Mucosa of rectum (tissue), 2 donors: Measurements from ENCODE around the gene FOXN3.
"Not testable (repeated sequence)": the region's sequence is repeated elsewhere in the genome, so short reads cannot be mapped to it uniquely, and the experiment has no call there.

Source experiments
- H3K27ac ChIP-seq, 2 donors: one replicate each; pipeline ENCODE4 v1.7.0; 2013; ENCODE audit warnings: inconsistent platforms in 2 of 2, low read depth in 2 of 2, low read length in 2 of 2
- H3K27me3 ChIP-seq, 2 donors: one replicate each; pipeline ENCODE4 v1.7.0; 2013; ENCODE audit warnings: low read length in 2 of 2; ENCODE audit not compliant: control insufficient read depth in 2 of 2, insufficient read depth in 2 of 2
- H3K36me3 ChIP-seq, 2 donors: one replicate each; pipeline ENCODE4 v1.7.0; 2013; ENCODE audit warnings: low read length in 2 of 2; ENCODE audit not compliant: control insufficient read depth in 2 of 2, insufficient read depth in 2 of 2
- H3K4me1 ChIP-seq, 2 donors: one replicate each; pipeline ENCODE4 v1.7.0; 2013; ENCODE audit warnings: low read length in 2 of 2, mild to moderate bottlenecking in 1 of 2; ENCODE audit not compliant: control insufficient read depth in 2 of 2, insufficient read depth in 2 of 2
- H3K4me3 ChIP-seq, 2 donors: one replicate each; pipeline ENCODE4 v1.7.0; 2013; ENCODE audit warnings: low read length in 2 of 2
- H3K9ac ChIP-seq, 2 donors: one replicate each; pipeline ENCODE4 v1.7.0; 2013; ENCODE audit warnings: low read length in 2 of 2, low read depth in 1 of 2, mild to moderate bottlenecking in 1 of 2
- H3K9me3 ChIP-seq, 2 donors: one replicate each; pipeline ENCODE4 v1.7.0; 2013; ENCODE audit warnings: low read length in 2 of 2; ENCODE audit not compliant: control insufficient read depth in 2 of 2
- donor health status: healthy.
- donor health status: Normal muscosa, but diverticular disease.

The FOXN3 gene

GRCh38 chr14:89112720-89113119, 304.3 kb downstream of the FOXN3 start:
- Histone ChIP-seq H3K9ac (no peak overlapping the region), H3K27me3 (no peaks in the 10 kb centered on the region), H3K27ac (no peak overlapping the region), H3K4me3 (no peak overlapping the region), H3K36me3 (no peaks in the 10 kb centered on the region), H3K4me1 (no peaks in the 10 kb centered on the region), H3K9me3 (no peaks in the 10 kb centered on the region)

- not testable (repeated sequence) for H3K4me1 ChIP-seq, H3K4me3 ChIP-seq, H3K27me3 ChIP-seq, H3K9me3 ChIP-seq, H3K27ac ChIP-seq, H3K36me3 ChIP-seq, H3K9ac ChIP-seq
These were observed 305.1 kb downstream of the FOXN3 start for GRCh38 chr14:89111766-89112543.

- H3K9ac ChIP-seq, H3K4me1 ChIP-seq, H3K27ac ChIP-seq, H3K27me3 ChIP-seq, H3K9me3 ChIP-seq, H3K4me3 ChIP-seq, H3K36me3 ChIP-seq: not testable (repeated sequence)
These were observed 305.8 kb downstream of the FOXN3 start for GRCh38 chr14:89111232-89111631.

- Histone ChIP-seq H3K36me3 (no peaks in the 10 kb centered on the region), H3K27ac (no peak overlapping the region), H3K9me3 (no peaks in the 10 kb centered on the region), H3K4me3 (no peak overlapping the region), H3K27me3 (no peaks in the 10 kb centered on the region), H3K4me1 (no peaks in the 10 kb centered on the region), H3K9ac (no peak overlapping the region)
These were observed 306.9 kb downstream of the FOXN3 start for GRCh38 chr14:89110110-89110509.

- Histone ChIP-seq H3K36me3 (no peaks in the 10 kb centered on the region), H3K9me3 (no peaks in the 10 kb centered on the region), H3K27me3 (no peaks in the 10 kb centered on the region), H3K4me3 (no peak overlapping the region), H3K9ac (no peak overlapping the region), H3K4me1 (no peaks in the 10 kb centered on the region), H3K27ac (no peak overlapping the region)
These were observed 308.4 kb downstream of the FOXN3 start for GRCh38 chr14:89108608-89109007.

GRCh38 chr14:89107626-89108025, 309.4 kb downstream of the FOXN3 start:
- Histone ChIP-seq H3K27ac (no peak overlapping the region), H3K4me1 (no peaks in the 10 kb centered on the region), H3K9ac (no peak overlapping the region), H3K36me3 (no peaks in the 10 kb centered on the region), H3K27me3 (no peaks in the 10 kb centered on the region), H3K9me3 (no peaks in the 10 kb centered on the region), H3K4me3 (no peak overlapping the region)
